Tibial artery (tissue), 4 donors: ENCODE measurements around the gene PBX2.
A peak's percentile ranks its signal among the peaks of the same experiment; 100 is the strongest.

Experiments used
- DNase-seq, 2 donors: peaks; one replicate each; pipeline ENCODE4 v3.0.0-alpha.2; 2019
- H3K27ac ChIP-seq, 2 donors: fragments of 200-600 bp; sonication (generic) in 1 of 2; 1 replicate in 1 of 2; 2 replicates in 1 of 2; pipeline ENCODE4 v1.5.1; 2018 to 2019; ENCODE audit warnings: mild to moderate bottlenecking in 1 of 2
- H3K27me3 ChIP-seq, 2 donors: fragments of 200-600 bp; sonication (generic) in 1 of 2; one replicate each; pipeline versions ENCODE4 v1.5.1 to v1.6.0; 2016 to 2019
- H3K36me3 ChIP-seq, 3 donors: fragments of 200-600 bp; sonication (generic) in 2 of 3; one replicate each; pipeline ENCODE4 v1.5.1; 2016 to 2019; ENCODE audit warnings: mild to moderate bottlenecking in 2 of 3
- H3K4me1 ChIP-seq, 4 donors: fragments of 200-600 bp; sonication (generic) in 2 of 4; 1 replicate in 3 of 4; 2 replicates in 1 of 4; pipeline ENCODE4 v1.5.1; 2016 to 2019
- H3K4me3 ChIP-seq, 2 donors: fragments of 200-600 bp; sonication (generic) in 1 of 2; 1 replicate in 1 of 2; 2 replicates in 1 of 2; pipeline ENCODE4 v1.5.1; 2018 to 2019; ENCODE audit warnings: mild to moderate bottlenecking in 2 of 2
- H3K9me3 ChIP-seq, 3 donors: fragments of 200-600 bp; sonication (generic) in 1 of 3; one replicate each; pipeline ENCODE4 v1.5.1; 2016 to 2019
- intact Hi-C: fragments of 100-400 bp; cut with DNase I; formaldehyde crosslinking; loops from one replicate; pipeline ENCODE4 v1.15.0; 2023; ENCODE audit warnings: low total_unique reads
- TF ChIP-seq, protein P1 (sequence below), 2 experiments: fragments of 200-600 bp in 1 of 2; fragments of 450-650 bp in 1 of 2; IDR thresholded peaks; one replicate each; pipeline ENCODE4 v1.5.1; 2017 to 2019; ENCODE audit warnings: antibody characterized with exemption in 2 of 2, mild to moderate bottlenecking in 1 of 2, moderate library complexity in 1 of 2

Gene PBX2

DNA sequence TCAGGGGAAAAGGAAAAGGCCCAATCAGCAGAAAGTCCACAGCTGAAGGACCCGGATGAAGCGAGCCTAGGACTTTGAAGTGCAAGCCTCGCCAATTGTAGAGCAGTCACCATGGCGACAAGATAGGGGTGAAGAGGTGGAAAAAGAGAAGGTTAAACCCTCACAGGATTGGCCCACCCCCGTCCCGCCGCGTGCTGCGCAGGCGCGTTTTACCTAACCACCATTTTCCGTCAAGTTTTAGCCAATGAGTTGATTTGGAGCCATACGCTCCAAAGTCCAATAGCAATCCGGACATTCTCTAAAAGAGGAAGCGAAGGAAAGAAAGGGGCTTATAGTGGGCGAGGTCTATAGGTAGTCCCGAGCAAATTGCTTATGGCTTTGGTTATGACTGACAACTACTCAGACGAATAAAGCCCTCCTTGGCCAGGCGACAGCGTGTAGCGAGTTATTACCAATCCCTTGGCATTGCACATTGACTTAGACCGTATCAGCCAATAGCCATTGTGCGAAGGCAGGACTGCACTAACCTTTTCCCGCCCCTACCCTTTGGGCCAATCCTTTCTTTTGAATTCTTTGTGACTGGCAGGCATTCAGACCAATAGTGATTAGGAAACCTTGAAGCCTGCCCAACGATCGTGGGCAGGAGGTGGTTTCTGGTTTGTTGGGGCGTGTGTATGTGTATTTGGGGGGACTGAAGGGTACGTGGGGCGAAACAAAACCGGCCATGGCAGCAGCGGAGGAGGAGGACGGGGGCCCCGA is 12.0 kb downstream of the PBX2 start, which contains the start of gene RNF5:
Gene RNF5 (plus strand): TSS at position 618 of the 759 bp plus-strand sequence. CDS start 107 bp downstream, at position 725.
- no peaks in the 10 kb centered on the region for H3K27me3 ChIP-seq
- TF ChIP-seq, protein P1, sequence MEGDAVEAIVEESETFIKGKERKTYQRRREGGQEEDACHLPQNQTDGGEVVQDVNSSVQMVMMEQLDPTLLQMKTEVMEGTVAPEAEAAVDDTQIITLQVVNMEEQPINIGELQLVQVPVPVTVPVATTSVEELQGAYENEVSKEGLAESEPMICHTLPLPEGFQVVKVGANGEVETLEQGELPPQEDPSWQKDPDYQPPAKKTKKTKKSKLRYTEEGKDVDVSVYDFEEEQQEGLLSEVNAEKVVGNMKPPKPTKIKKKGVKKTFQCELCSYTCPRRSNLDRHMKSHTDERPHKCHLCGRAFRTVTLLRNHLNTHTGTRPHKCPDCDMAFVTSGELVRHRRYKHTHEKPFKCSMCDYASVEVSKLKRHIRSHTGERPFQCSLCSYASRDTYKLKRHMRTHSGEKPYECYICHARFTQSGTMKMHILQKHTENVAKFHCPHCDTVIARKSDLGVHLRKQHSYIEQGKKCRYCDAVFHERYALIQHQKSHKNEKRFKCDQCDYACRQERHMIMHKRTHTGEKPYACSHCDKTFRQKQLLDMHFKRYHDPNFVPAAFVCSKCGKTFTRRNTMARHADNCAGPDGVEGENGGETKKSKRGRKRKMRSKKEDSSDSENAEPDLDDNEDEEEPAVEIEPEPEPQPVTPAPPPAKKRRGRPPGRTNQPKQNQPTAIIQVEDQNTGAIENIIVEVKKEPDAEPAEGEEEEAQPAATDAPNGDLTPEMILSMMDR (IDR thresholded peaks at IDR 0.05) = peak in 1 of 2 experiments; percentile 19
- intact Hi-C loops = no loop called here
- DNase-seq = peak; percentile 99
- peak within 1 kb of the TSS; percentile 80 to 95 for H3K4me3 ChIP-seq
- peaks cover 8 to 35% (median 19%) of the 10 kb centered on the region in 3 donors for H3K36me3 ChIP-seq
- H3K9me3 ChIP-seq = no peaks in the 10 kb centered on the region
- peak within 1 kb of the TSS; percentile 95 to 96 for H3K27ac ChIP-seq
- H3K4me1 ChIP-seq = peaks cover 0 to 54% (median 39%) of the 10 kb centered on the region in 4 donors

DNA sequence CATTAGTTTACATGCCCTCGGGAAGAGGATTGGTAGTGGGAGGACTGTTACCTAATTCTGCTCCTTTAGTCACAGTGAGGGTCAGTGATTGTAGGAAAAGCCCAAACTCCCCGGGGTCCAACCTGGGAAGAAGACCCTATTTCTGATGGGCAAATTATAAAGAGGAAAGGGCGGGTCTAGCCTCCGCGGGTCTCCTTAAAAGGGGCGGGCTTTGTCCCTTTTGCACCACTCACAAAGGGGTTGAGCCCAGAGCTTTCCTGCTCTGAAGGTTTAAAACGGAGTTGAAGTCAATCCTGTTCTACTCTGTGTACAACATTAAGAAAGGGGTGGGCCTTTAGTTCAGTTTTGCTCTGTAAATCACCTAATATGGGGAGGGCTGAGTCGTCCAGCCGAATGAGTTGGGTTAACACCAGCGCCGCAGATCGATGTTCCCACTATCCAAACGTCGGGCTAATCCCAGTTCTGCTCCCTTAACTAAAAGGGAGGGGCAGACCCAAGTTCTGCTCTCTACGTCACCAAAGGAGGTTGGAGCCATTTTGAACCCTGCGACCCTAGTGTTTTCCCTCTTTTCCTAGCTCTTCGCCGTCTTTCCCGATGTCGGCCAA is 12.7 kb downstream of the PBX2 start:
- intact Hi-C loops = no loop called here
- H3K27me3 ChIP-seq = no peaks in the 10 kb centered on the region
- DNase-seq = no peak
- peaks cover 0 to 54% (median 39%) of the 10 kb centered on the region in 4 donors for H3K4me1 ChIP-seq
- TF ChIP-seq, protein P1 (IDR thresholded peaks at IDR 0.05) = no peak
- H3K9me3 ChIP-seq = no peaks in the 10 kb centered on the region
- H3K36me3 ChIP-seq = peaks cover 8 to 28% (median 19%) of the 10 kb centered on the region in 3 donors
- peak overlapping the region; percentile 80 to 95 for H3K4me3 ChIP-seq
- H3K27ac ChIP-seq = peak overlapping the region; percentile 95 to 96

DNA sequence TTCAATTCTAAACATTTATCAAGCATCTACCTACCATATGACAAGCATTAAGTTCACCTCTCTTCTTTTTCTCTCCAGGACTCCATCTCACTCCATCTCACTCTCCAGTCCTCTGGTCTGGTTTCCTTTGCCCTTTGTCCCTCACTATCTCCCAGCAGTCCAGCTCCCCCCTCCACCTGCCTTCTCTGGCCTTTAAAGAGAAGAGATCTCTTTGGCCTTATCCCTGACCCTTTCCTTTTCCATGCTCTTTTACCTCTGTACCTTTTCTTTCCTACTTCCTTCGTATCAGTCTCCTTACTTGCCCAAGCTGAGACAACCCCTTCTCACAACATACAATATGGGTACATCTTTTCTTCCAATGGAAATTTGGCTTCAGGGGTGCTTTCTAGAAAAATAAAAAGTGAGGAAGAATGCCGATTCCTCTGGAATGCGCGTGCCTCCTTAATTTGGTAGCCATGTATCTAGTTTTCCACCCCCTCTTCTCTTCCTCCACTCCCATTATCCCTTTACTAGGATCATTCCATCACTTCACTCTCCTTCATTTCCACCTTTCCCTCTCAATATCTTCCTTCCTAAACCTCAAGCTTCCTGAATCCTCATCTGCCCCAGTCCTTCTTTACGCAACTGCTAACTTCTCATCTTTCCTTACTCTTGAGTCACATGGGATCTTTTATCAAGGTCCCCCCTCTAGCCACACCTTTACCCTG is 13.4 kb downstream of the PBX2 start:
- DNase-seq = no peak
- H3K9me3 ChIP-seq = no peaks in the 10 kb centered on the region
- peaks cover 8 to 22% (median 19%) of the 10 kb centered on the region in 3 donors for H3K36me3 ChIP-seq
- H3K4me1 ChIP-seq = peaks cover 0 to 54% (median 37%) of the 10 kb centered on the region in 4 donors
- H3K27ac ChIP-seq = peak overlapping the region; percentile 95 to 96
- no peaks in the 10 kb centered on the region for H3K27me3 ChIP-seq
- H3K4me3 ChIP-seq = peak overlapping the region; percentile 80 to 95
- intact Hi-C loops = no loop called here
- TF ChIP-seq, protein P1 (IDR thresholded peaks at IDR 0.05) = no peak

DNA sequence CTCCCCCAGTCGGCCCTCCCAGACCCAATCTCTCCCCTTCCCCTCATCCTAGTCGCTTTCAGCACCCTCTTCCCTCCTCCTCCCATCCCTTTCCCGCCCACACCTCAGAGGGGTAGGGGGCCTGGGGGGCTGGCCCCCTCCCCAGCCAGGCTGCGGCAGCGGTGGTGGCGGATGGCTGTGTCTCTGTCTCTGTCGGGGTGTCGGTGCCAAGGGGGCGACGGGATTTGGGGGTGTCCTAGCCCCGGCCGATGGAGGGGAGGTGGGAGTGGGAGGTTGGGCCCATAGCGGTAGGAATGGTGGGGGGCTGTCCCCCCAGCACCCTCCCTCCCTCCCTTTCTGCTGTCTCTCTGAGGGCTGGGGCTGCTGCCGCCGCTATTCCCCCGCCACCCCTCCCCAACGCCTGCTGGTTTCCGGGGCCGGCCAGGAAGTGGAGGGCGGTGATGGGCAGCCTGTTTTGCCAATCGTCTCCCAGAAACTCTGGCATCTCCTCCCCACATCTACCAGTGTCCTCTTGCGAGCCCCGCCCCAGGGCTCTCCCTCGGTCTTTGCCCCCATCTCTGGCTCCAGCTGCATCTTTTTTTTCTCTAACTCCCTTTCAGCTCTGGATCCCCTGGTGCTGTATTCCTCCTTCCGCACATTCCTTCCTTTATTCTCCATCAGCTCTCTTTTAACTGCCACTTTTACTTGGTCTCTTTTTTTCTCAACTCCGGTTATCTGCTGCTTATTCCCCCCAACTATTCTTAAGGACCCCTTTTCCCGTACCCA is 14.1 kb downstream of the PBX2 start, which contains the start of gene AGPAT1:
Gene AGPAT1 (minus strand): TSS at position 374 of the 765 bp plus-strand sequence. CDS start 4,588 bp downstream, outside the sequence.
- Histone ChIP-seq H3K4me1 (peaks cover 0 to 49% (median 36%) of the 10 kb centered on the region in 4 donors), H3K36me3 (peaks cover 3 to 20% (median 15%) of the 10 kb centered on the region in 3 donors), H3K9me3 (no peaks in the 10 kb centered on the region), H3K27ac (peak within 1 kb of the TSS; percentile 95 to 96), H3K4me3 (peak within 1 kb of the TSS; percentile 80 to 95), H3K27me3 (no peaks in the 10 kb centered on the region)
- TF ChIP-seq, protein P1 (IDR thresholded peaks at IDR 0.05) = no peak
- DNase-seq = peak; percentile 96 to 99
- intact Hi-C loops = loop anchor here (2.0 kb wide), 1 partner anchor 19 kb away; no protein-coding TSS in a partner anchor

DNA sequence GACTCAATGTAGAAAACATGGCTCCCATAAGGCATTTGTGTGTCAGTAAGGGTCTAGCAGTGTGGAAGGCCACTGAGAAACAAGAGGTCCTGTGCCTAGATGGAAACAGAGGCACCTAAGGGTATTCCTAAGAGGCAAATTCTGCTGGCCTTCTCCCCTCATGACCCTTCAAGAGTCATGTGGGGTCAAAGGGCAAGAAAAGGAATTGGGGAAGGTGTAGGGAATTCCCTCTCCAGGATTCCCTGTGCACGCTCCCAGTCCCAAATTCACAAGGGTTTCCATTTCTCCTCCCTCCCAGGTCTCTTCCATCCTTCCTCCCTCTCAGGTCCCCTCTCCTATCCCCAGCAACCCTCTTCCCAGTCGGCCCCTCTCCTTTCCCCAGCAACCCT is 14.7 kb downstream of the PBX2 start:
- peak overlapping the region; percentile 95 to 96 for H3K27ac ChIP-seq

More for the DNA sequence above, 14.7 kb downstream of the PBX2 start:
- peaks cover 0 to 46% (median 36%) of the 10 kb centered on the region in 4 donors for H3K4me1 ChIP-seq
- H3K36me3 ChIP-seq = peaks cover 6 to 20% (median 15%) of the 10 kb centered on the region in 3 donors
- no peaks in the 10 kb centered on the region for H3K9me3 ChIP-seq
- TF ChIP-seq, protein P1 (IDR thresholded peaks at IDR 0.05) = no peak
- no peaks in the 10 kb centered on the region for H3K27me3 ChIP-seq
- peak overlapping the region; percentile 80 to 95 for H3K4me3 ChIP-seq
- DNase-seq = no peak
- intact Hi-C loops = loop anchor here (2.0 kb wide), 1 partner anchor 19 kb away; no protein-coding TSS in a partner anchor
